PC-3 (cell line): Measurements from ENCODE around the gene HIP1R.

Experiments used
- EZH2 ChIP-seq: fragments of 300-600 bp; sonication (generic); IDR thresholded peaks from one replicate; pipeline ENCODE4 v1.6.1; 2017; ENCODE audit warnings: antibody characterized with exemption, mild to moderate bottlenecking, low read length; ENCODE audit not compliant: unreplicated experiment
- TF ChIP-seq, protein P1 (sequence below): fragments of 300-600 bp; sonication (generic); conservative IDR thresholded peaks from 2 replicates; pipeline ENCODE4 v1.5.1; 2017; ENCODE audit warnings: antibody characterized with exemption, low read depth, mild to moderate bottlenecking, low read length

- TF ChIP-seq, protein P1, sequence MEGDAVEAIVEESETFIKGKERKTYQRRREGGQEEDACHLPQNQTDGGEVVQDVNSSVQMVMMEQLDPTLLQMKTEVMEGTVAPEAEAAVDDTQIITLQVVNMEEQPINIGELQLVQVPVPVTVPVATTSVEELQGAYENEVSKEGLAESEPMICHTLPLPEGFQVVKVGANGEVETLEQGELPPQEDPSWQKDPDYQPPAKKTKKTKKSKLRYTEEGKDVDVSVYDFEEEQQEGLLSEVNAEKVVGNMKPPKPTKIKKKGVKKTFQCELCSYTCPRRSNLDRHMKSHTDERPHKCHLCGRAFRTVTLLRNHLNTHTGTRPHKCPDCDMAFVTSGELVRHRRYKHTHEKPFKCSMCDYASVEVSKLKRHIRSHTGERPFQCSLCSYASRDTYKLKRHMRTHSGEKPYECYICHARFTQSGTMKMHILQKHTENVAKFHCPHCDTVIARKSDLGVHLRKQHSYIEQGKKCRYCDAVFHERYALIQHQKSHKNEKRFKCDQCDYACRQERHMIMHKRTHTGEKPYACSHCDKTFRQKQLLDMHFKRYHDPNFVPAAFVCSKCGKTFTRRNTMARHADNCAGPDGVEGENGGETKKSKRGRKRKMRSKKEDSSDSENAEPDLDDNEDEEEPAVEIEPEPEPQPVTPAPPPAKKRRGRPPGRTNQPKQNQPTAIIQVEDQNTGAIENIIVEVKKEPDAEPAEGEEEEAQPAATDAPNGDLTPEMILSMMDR, result no peak
- no peak for TF ChIP-seq EZH2
These were observed 27.8 kb downstream of the HIP1R start for GRCh38 chr12:122862872-122863701.
